Esophagus muscularis mucosa (tissue), 3 donors: ENCODE results near the gene FTO.

Experiments
- CTCF ChIP-seq, 3 experiments: fragments of 200-600 bp in 2 of 3; fragments of 450-650 bp in 1 of 3; sonication (generic) in 2 of 3; IDR thresholded peaks; one replicate each; pipeline ENCODE4 v1.5.1; 2017 to 2019; ENCODE audit warnings: antibody characterized with exemption in 3 of 3, mild to moderate bottlenecking in 2 of 3, moderate library complexity in 1 of 3
- POLR2A ChIP-seq: fragments of 450-650 bp; IDR thresholded peaks from one replicate; pipeline ENCODE4 v1.6.1; 2017; ENCODE audit warnings: antibody characterized with exemption, moderate library complexity, mild to moderate bottlenecking, low read depth

- TF ChIP-seq POLR2A = no peak
- TF ChIP-seq CTCF (IDR thresholded peaks at IDR 0.05) = no peak
These were observed 263.0 kb downstream of the FTO start for GRCh38 chr16:53966821-53967571.
